ENCODE data around the gene LCNL1.

GRCh38 chr9:137032858-137033257, 50.1 kb downstream of the LCNL1 start:
- TF ChIP-seq EZH2phosphoT487 (IDR thresholded peaks at IDR 0.05; ENCODE audit: borderline replicate concordance), result no peak
- TF ChIP-seq CTCF (conservative IDR thresholded peaks at IDR 0.05; ENCODE audit: low read length), result no peak

All from Loucy (cell line).